GM18873 (cell line): ENCODE measurements around the gene GLA.

Source experiments
- ATAC-seq: cut with Tn5 transposase; IDR thresholded peaks from one replicate; pipeline ENCODE4 v1.9.1; 2021; ENCODE audit warnings: mild to moderate bottlenecking, moderate library complexity, moderate number of reproducible peaks; ENCODE audit not compliant: unreplicated experiment, low FRiP score

GLA gene

GRCh38 chrX:101398694-101399093 is 9.0 kb downstream of the GLA start:
- ATAC-seq = no peak

- ATAC-seq = no peak
Measured at GRCh38 chrX:101397779-101398178, 9.9 kb downstream of the GLA start.

GRCh38 chrX:101395789-101396188 is 11.9 kb downstream of the GLA start:
- ATAC-seq = no peak

- ATAC-seq = no peak
Measured at GRCh38 chrX:101394372-101394771, 13.4 kb downstream of the GLA start.

- no peak for ATAC-seq
Measured at GRCh38 chrX:101393530-101394305, 14.0 kb downstream of the GLA start.

- no peak for ATAC-seq
Measured at GRCh38 chrX:101391831-101392230, 15.9 kb downstream of the GLA start.

- ATAC-seq = peak; percentile 68
Measured at GRCh38 chrX:101390664-101391525, 16.8 kb downstream of the GLA start, which contains the start of gene RPL36A. RPL36A (plus strand) TSS chrX:101391011; CDS start chrX:101391044, 33 bp downstream.

- ATAC-seq = no peak
Measured at GRCh38 chrX:101388604-101389003, 19.1 kb downstream of the GLA start.

- no peak for ATAC-seq
Measured at GRCh38 chrX:101386542-101386885, 21.2 kb downstream of the GLA start.

GRCh38 chrX:101385795-101386541 is 21.8 kb downstream of the GLA start, which contains the start of gene BTK:
BTK (minus strand) TSS chrX:101386191; CDS start chrX:101375284, 10,907 bp downstream.
- peak; percentile 67 for ATAC-seq

- no peak for ATAC-seq
Measured at GRCh38 chrX:101385026-101385684, 22.6 kb downstream of the GLA start.

- peak; percentile 61 for ATAC-seq
Measured at GRCh38 chrX:101383679-101384205, 24.0 kb downstream of the GLA start.

GRCh38 chrX:101377547-101377946 is 30.2 kb downstream of the GLA start:
- ATAC-seq = no peak

GRCh38 chrX:101370888-101371504 is 36.7 kb downstream of the GLA start:
- no peak for ATAC-seq

- ATAC-seq = no peak
Measured at GRCh38 chrX:101369687-101370086, 38.0 kb downstream of the GLA start.

- no peak for ATAC-seq
Measured at GRCh38 chrX:101368800-101369199, 38.9 kb downstream of the GLA start.

- ATAC-seq = no peak
Measured at GRCh38 chrX:101365301-101365795, 42.4 kb downstream of the GLA start.

GRCh38 chrX:101362757-101363156 is 45.0 kb downstream of the GLA start:
- no peak for ATAC-seq

GRCh38 chrX:101362116-101362515 is 45.6 kb downstream of the GLA start:
- ATAC-seq = no peak
